NCI-H1694 (cell line): ENCODE measurements around the gene TEX29.

Source experiments
- DNase-seq: peaks from one replicate; lab custom pipeline; 2025; lab: John Stamatoyannopoulos, UW

Gene TEX29

GRCh38 chr13:111370570-111371535 lies 50.4 kb downstream of the TEX29 start:
- DNase-seq = no peak

- DNase-seq = no peak
Observed at GRCh38 chr13:111371720-111372119, 51.3 kb downstream of the TEX29 start.

GRCh38 chr13:111372651-111373425 lies 52.4 kb downstream of the TEX29 start:
- DNase-seq = no peak

DNA sequence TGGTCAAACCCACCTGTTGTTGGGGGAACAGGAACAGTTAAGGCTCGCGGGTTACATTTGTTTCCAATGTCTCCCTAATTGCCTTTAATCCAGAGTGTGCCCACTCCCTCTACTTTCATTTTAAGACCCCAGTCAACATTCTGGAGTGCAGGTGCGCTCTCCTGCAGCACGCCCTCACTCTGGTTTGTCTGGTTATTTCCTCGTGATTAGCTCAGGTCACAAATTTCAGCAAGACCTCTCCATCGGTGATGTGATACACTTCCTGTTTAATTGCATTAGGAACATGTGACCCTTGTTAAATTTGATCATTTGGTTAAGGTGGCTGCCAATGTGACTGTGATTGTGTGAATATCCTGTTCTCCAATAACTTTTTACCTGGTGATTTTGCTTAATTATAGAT lies 53.0 kb downstream of the TEX29 start:
- no peak for DNase-seq

DNA sequence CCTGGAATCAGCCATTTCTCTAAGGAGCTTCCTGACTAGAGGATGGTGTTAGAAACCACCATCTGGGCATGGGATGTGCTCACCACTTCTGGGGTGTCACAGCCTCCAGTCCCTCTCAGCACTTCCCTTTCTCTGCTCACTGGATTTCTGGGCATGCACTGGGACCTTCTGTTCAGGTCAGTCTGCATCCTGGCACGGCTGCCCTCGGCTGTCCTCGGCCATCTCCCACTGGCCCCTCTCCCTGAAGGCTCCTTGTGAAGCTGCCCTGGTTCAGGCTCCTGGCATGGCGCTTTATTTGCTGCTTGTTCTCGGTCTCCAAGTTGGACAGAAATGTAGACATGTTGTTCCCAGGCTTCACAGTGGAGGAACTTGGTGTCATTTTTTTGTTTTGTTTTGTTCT lies 60.0 kb downstream of the TEX29 start:
- no peak for DNase-seq

- DNase-seq = no peak
Observed at GRCh38 chr13:111382411-111382810, 62.0 kb downstream of the TEX29 start.

DNA sequence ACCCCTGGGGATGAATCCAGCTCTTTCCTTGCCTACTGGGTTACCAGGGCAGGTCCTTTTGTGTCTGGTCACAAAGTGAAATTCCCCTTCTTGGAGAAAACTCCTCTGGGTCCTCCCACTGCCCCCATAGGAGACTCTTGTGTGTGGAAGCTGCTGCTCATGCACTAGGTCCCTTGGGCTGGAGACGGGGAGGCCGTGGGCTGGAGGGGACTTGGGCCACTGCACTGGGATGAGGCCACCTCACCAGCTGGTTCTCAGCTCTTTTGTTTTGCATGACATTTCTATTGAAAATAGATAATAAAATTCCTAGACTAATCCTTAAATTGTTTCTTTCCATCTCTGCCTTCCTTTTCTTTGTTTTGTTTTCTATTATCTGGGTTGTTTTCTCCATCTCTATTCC lies 62.4 kb downstream of the TEX29 start:
- no peak for DNase-seq

- DNase-seq = no peak
Observed at GRCh38 chr13:111383591-111384440, 63.4 kb downstream of the TEX29 start.

GRCh38 chr13:111384441-111385182 lies 64.2 kb downstream of the TEX29 start:
- no peak for DNase-seq

- DNase-seq = no peak
Observed at GRCh38 chr13:111385183-111385857, 64.9 kb downstream of the TEX29 start.

GRCh38 chr13:111387026-111387871 lies 66.8 kb downstream of the TEX29 start:
- DNase-seq = no peak

DNA sequence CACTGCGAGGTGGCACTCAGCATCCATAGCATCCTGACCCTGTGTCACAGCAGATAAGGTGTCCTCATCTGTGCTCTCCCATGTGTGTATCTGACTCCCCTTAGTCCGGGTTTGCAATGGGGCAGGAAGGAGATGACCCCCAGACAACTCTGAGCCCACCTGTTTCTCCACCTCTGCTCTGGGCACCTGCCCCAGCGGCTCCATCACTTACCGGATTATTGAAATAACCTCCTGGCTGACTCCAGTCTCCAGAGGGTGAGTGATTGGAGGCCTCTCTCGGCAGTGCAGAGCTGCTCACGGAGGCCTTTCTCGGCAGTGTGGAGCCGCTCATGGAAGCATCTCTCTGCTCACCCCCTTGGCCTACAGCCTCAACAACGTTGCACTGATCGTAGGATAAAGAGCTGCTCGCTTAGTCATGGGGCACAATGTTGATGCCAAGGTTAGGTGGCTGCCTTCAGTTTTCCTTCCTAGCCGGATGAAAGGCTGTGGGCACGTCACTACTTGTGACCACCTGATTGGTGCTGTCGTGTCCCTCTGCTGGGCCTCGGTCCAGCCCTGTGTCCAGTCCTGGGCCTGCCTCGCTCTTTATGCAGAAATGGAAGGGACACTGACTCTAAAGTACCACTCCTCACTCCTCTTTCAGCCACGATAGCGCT lies 67.6 kb downstream of the TEX29 start:
- DNase-seq = no peak

DNA sequence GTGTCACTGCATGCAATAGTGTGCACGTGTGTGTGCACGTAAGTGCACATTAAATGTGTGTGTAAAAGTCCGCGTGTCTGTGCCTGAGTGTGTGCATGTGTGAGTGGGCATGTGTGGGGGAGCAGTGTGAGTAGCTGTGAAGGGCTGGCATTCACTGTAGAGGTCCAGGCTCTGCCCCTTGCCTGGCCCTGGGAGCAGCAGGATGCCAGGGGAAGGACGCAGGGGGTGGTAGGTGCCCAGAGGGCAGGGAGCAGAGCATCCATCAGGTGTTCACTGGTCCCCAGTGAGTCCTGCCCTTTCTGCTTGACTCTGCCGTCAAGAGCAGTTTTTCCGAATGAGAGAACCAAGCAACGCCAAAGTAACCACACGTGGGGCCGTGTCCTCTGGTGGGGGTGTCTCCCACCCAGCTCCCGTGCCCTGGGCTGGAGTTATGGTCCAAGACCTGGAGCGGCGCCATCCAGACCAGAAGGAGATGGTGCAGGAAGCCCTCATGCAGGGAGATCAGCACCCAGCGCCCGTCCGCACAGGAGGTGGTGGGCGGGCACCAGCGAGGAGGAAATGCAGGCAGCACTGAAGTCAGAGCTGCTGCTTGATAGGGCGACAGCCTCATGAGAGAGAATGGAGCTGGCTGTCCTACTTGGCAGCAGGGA lies 68.5 kb downstream of the TEX29 start:
- DNase-seq = no peak

DNA sequence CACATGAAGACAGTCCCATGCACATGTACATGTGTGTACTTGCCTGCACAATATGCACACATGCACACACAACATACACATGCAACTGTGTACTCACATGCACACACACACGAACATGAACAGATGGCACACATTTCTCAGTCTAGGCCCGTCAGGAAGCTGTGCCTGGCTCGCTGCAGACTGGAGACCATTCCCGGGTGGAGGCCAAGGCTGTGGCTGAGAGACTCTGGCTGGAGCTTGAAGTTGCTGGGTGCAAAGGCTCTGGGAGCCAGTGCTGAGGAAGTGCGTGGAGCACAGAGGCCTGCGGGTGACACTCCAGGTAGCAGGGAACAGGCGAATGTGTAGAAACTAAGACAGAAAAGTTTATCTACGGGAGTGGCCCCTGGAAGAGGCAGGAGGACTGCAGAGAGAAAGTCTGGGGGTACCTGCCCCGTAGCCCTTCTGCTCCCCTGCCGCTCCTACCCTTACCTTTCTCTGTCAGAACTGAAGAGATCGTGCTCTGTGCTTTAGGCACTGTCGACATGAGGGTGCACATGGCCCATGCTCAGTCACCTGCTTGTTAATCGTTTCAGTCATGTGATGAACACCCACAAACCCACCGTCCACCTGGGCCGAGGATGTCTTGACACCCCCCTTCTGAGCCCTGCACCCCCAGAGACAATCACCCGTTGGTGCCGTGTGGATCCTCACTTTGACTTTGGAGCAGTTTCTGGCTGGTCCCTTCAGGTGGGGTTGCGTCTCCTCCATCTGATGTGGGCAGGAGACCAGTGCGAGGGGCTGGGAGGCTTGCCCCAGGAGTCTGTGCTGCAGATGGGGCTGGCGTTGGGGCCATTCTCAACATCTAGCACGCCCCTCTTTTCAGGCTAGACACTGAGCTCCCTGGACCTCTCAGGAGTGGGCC lies 69.4 kb downstream of the TEX29 start:
- DNase-seq = no peak

DNA sequence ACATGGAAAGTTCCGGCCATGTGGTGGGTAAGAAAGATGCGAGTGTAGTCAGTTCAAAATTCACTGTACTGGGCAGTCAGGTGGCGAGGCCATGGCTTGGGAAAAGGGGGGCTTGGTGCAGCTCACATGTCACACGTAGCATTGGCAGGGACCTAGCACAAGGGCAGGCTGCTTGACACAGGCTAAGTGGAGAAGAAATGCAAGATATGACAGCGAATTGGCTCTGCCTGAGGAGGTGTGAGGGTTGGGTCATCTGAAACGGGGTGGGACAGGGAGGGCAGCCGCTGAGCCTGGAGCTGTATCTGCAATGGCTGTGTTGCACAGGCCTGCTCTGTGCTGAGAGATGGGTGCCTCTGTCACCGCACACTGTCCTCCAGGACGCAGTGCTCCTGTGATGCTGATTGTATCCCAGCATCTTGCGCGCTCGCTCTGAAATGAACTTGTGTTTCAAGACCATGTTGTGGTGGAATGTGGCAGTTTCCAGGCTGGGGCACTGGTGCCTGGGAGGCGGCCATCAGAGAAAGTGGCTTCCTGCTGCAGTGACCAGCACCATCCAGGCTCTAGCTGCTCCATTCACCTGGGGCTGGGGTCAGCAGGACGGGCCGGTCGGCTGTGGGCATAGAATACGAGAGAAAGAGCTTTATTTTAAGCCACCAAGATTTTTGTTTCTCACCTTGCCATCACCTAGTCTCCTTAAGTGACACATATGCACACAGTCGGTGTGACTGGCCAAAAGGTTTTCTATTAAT lies 70.3 kb downstream of the TEX29 start:
- DNase-seq = no peak

DNA sequence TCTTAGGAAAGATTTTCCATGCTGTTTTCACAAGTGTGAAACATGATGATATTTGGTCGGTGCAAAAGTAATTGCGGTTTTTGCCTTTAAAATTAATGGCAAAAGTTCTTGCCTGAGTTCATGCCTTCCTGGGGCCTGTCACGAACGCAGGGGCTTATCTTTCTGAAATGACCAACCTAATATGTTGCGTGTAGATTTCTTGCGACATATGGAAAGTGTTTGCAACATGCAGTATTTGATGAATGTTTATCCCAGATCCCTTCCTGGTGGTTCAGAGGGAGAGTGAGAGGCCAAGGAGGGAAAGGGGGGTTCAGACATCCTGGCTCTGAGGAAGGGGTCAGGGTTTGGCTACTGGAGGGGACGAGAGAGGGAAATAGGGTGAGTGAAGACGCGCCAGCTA lies 72.0 kb downstream of the TEX29 start:
- no peak for DNase-seq

DNA sequence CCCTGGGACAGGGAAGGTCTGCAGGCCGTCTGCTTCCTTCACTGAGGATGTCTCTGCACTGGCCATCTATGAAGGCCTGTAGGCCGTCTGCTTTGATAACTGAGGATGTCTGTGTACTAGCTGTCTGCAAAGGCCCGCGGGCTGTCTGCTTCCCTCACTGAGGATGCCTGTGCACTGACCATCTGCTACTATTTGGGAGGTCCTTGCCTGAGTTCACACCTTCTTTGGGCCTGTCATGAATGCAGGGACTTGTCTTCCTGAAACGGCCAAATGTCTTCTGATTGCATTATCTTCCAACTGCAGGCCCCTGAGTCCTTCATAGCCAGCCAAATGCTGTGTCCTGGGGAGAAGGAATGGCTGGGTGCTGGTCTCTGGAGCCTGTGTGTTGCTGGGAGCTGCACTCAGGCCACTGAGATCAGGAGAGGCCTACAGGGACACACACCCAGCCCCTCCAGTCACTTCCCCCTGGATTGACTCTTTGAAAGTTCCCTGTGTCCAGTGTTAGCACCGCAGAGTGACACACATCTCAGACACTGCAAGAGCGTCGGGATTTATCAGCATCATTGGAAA lies 72.9 kb downstream of the TEX29 start:
- no peak for DNase-seq
